CD4-positive, alpha-beta memory T cell (primary cell): ENCODE measurements around the gene FGF2. TPM values are rescaled to one million over a fixed set of nuclear protein-coding genes. Genes with fewer than 3 reads are reported as not detected.
"Not testable (repeated sequence)": the region's sequence is repeated elsewhere in the genome, so short reads cannot be mapped to it uniquely, and the experiment has no call there.

ENCODE experiments used
- CTCF ChIA-PET: fragments of 350-600 bp; sonication (Branson Sonifier 250); formaldehyde crosslinking; loops from one replicate; lab custom pipeline; 2021; ENCODE audit warnings: inconsistent platforms; ENCODE audit not compliant: partially characterized antibody; lab: Charles Lee
- POLR2A ChIA-PET: fragments of 350-600 bp; sonication (Branson Sonifier 250); formaldehyde crosslinking; loops from one replicate; lab custom pipeline; 2021; ENCODE audit not compliant: partially characterized antibody; lab: Charles Lee
- DNase-seq, 5 donors: peaks; one replicate each; pipeline versions ENCODE4 v3.0.0 to v3.0.0-alpha.2; 2020 to 2022; ENCODE audit warnings: mixed read lengths in 1 of 5
- H3K27ac ChIP-seq: one replicate; pipeline ENCODE4 v1.7.0; 2013; ENCODE audit warnings: low read depth, low read length
- H3K27me3 ChIP-seq: 2 replicates; pipeline ENCODE4 v1.7.0; 2013; ENCODE audit warnings: mild to moderate bottlenecking, low read length, moderate library complexity; ENCODE audit not compliant: insufficient read depth
- H3K36me3 ChIP-seq: 2 replicates; pipeline ENCODE4 v1.7.0; 2013; ENCODE audit warnings: mild to moderate bottlenecking, low read length, moderate library complexity; ENCODE audit not compliant: insufficient read depth
- H3K4me1 ChIP-seq: 2 replicates; pipeline ENCODE4 v1.7.0; 2013; ENCODE audit warnings: mild to moderate bottlenecking, low read length, moderate library complexity; ENCODE audit not compliant: insufficient read depth
- H3K4me3 ChIP-seq, 2 donors: one replicate each; pipeline ENCODE4 v1.7.0; 2013; ENCODE audit warnings: low read length in 2 of 2, mild to moderate bottlenecking in 1 of 2
- H3K9me3 ChIP-seq, 2 donors: one replicate each; pipeline ENCODE4 v1.7.0; 2013; ENCODE audit warnings: low read length in 2 of 2, control low read depth in 1 of 2; ENCODE audit not compliant: control insufficient read depth in 1 of 2
- H3K27ac Mint-ChIP-seq, 7 donors: one replicate each; pipeline ENCODE4 v1.8.0; 2020 to 2021; ENCODE audit warnings: mixed read lengths in 7 of 7, mild to moderate bottlenecking in 6 of 7, inconsistent platforms in 3 of 7, moderate library complexity in 3 of 7
- H3K27me3 Mint-ChIP-seq, 2 donors: one replicate each; pipeline ENCODE4 v1.8.0; 2020 to 2021; ENCODE audit warnings: mixed read lengths in 2 of 2
- H3K36me3 Mint-ChIP-seq, 2 donors: one replicate each; pipeline ENCODE4 v1.8.0; 2020 to 2021; ENCODE audit warnings: mixed read lengths in 2 of 2, inconsistent platforms in 1 of 2, mild to moderate bottlenecking in 1 of 2
- H3K4me1 Mint-ChIP-seq, 4 donors: one replicate each; pipeline ENCODE4 v1.8.0; 2020 to 2021; ENCODE audit warnings: mixed read lengths in 4 of 4, mild to moderate bottlenecking in 1 of 4
- H3K4me3 Mint-ChIP-seq, 8 donors: one replicate each; pipeline ENCODE4 v1.8.0; 2020 to 2021; ENCODE audit warnings: mixed read lengths in 8 of 8, mild to moderate bottlenecking in 7 of 8, moderate library complexity in 6 of 8, inconsistent platforms in 3 of 8
- H3K9me3 Mint-ChIP-seq, 8 donors: one replicate each; pipeline ENCODE4 v1.8.0; 2020 to 2021; ENCODE audit warnings: mixed read lengths in 8 of 8, mild to moderate bottlenecking in 5 of 8, inconsistent platforms in 3 of 8, moderate library complexity in 1 of 8
- intact Hi-C: fragments of 100-400 bp; cut with micrococcal nuclease; formaldehyde crosslinking; loops from one replicate; pipeline ENCODE4 v1.15.1; 2023
- polyA plus RNA-seq, 2 donors: library from polyadenylated mRNA; unstranded; fragments of 300-500 nt; fragmentation: Illumina TruSeq; gene quantifications; one replicate each; pipeline ENCODE4 v1.2.3, GENCODE V29; 2021
- total RNA-seq, 2 experiments: library from RNA; stranded (reverse); gene quantifications; one replicate each; pipeline ENCODE4 v1.2.3, GENCODE V29; 2021

FGF2 gene
- total and polyA plus RNA-seq, 4 experiments from 2014 or later = not detected

DNA sequence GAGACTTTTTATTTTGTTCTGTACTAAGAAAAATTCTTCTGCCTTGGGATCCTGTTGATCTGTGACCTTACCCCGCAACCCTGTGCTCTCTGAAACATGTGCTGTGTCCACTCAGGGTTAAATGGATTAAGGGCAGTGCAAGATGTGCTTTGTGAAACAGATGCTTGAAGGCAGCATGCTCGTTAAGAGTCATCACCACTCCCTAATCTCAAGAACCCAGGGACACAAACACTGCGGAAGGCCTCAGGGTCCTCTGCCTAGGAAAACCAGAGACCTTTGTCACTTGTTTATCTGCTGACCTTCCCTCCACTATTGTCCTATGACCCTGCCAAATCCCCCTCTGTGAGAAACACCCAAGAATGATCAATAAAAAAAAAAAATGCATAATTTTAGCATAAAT, 13.8 kb upstream of the FGF2 start:
- H3K4me3 Mint-ChIP-seq, H3K36me3 ChIP-seq, POLR2A ChIA-PET, H3K36me3 Mint-ChIP-seq, H3K27me3 ChIP-seq, H3K4me3 ChIP-seq, H3K9me3 ChIP-seq, H3K4me1 ChIP-seq, H3K9me3 Mint-ChIP-seq, H3K4me1 Mint-ChIP-seq, CTCF ChIA-PET, DNase-seq, H3K27me3 Mint-ChIP-seq, intact Hi-C loops, H3K27ac Mint-ChIP-seq, H3K27ac ChIP-seq: not testable (repeated sequence)

DNA sequence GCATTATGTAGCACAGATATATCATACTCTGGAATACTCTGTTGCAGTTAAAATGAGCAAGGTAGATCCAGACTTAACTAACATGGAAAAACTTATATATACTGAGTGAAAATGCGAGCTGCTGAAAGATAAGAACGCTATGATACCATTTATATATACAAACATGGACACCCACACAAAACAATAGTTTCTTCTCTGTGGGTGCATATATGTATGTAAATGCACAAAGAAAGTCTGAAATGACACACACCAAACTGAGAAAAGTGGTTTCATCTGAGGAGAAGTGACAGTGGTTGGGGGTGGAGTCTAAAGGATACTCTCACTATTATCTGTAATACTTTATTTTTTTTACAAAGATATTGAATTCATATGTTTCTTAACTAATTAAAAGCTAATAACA, 12.2 kb upstream of the FGF2 start:
- no peaks in the 10 kb centered on the region for H3K36me3 ChIP-seq
- no peaks in the 10 kb centered on the region for H3K36me3 Mint-ChIP-seq
- DNase-seq = no peak
- no peaks in the 10 kb centered on the region for H3K4me1 Mint-ChIP-seq
- H3K27ac ChIP-seq = no peak overlapping the region
- no peaks in the 10 kb centered on the region for H3K4me1 ChIP-seq
- no peaks in the 10 kb centered on the region for H3K27me3 ChIP-seq
- ChIA-PET CTCF (no interaction called here), POLR2A (no interaction called here)
- H3K4me3 Mint-ChIP-seq = no peak overlapping the region
- no peak overlapping the region for H3K4me3 ChIP-seq
- H3K9me3 Mint-ChIP-seq = peaks cover 0 to 3% (median 0%) of the 10 kb centered on the region in 8 donors
- no peaks in the 10 kb centered on the region for H3K9me3 ChIP-seq
- H3K27me3 Mint-ChIP-seq = peaks cover 2 to 4% of the 10 kb centered on the region in 2 donors
- intact Hi-C loops = no loop called here
- H3K27ac Mint-ChIP-seq = no peak overlapping the region

DNA sequence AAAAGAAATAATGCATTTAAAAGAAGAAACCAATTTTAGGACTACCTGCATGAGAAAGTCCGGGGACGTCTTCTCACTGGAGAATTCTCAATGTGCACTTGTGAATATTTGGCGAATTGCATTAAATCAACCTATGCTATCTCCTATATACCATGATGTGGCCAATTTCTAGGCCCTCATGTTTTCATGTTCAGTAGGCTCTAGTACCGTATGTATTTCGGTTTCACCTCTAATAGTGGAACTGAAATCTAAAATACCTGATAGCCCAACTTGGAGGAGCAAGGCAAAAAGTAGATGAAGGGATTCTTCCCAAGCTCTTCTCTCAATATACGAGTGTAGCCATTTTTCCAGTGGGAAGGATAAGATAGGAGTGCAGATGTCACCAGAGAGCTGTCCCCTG, 11.4 kb upstream of the FGF2 start:
- POLR2A ChIA-PET = no interaction called here
- CTCF ChIA-PET = no interaction called here
- H3K9me3 Mint-ChIP-seq = peaks cover 0 to 3% (median 0%) of the 10 kb centered on the region in 8 donors

GRCh38 chr4:122816476-122816875, 10.2 kb upstream of the FGF2 start:
- Histone ChIP-seq H3K27me3 (no peaks in the 10 kb centered on the region), H3K4me1 (no peaks in the 10 kb centered on the region), H3K27ac (no peak overlapping the region), H3K9me3 (no peaks in the 10 kb centered on the region), H3K36me3 (no peaks in the 10 kb centered on the region), H3K4me3 (no peak overlapping the region)
- Mint-ChIP-seq H3K9me3 (peaks cover 0 to 2% (median 0%) of the 10 kb centered on the region in 8 donors), H3K36me3 (no peaks in the 10 kb centered on the region), H3K4me1 (no peaks in the 10 kb centered on the region), H3K27me3 (peaks cover 4 to 5% of the 10 kb centered on the region in 2 donors), H3K27ac (no peak overlapping the region), H3K4me3 (no peak overlapping the region)
- ChIA-PET POLR2A (no interaction called here), CTCF (no interaction called here)
- intact Hi-C loops = no loop called here
- no peak for DNase-seq

More for the DNA sequence above, 11.4 kb upstream of the FGF2 start:
- no peaks in the 10 kb centered on the region for H3K4me1 Mint-ChIP-seq
- no peaks in the 10 kb centered on the region for H3K36me3 Mint-ChIP-seq
- peaks cover 4 to 7% of the 10 kb centered on the region in 2 donors for H3K27me3 Mint-ChIP-seq
- Histone ChIP-seq H3K27ac (no peak overlapping the region), H3K9me3 (no peaks in the 10 kb centered on the region), H3K36me3 (no peaks in the 10 kb centered on the region), H3K4me1 (no peaks in the 10 kb centered on the region), H3K27me3 (no peaks in the 10 kb centered on the region), H3K4me3 (no peak overlapping the region)
- DNase-seq = no peak
- intact Hi-C loops = no loop called here
- H3K27ac Mint-ChIP-seq = no peak overlapping the region
- no peak overlapping the region for H3K4me3 Mint-ChIP-seq

GRCh38 chr4:122819708-122820449, 6.8 kb upstream of the FGF2 start:
- intact Hi-C loops = no loop called here

DNA sequence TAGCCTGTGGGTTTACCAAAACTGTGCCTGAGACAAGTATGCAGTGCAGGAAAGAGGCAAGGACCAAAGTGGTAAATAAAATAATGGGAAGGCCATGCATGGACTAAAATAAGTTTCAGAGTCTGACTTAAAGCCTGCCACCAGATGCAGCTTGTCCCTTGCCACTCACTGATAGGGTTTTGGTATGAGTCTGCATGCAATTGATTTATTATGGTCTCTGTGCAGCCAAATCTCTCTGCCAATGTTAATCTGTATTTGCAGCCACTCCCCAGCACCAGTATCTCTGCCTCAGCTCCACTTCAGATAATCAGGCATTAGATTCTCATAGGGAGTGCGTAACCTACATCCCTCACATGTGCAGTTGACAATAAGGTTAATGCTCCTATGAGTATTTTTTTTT, 5.5 kb upstream of the FGF2 start:
- H3K27ac Mint-ChIP-seq = no peak overlapping the region
- H3K9me3 Mint-ChIP-seq = peaks cover 0 to 2% (median 0%) of the 10 kb centered on the region in 8 donors
- ChIA-PET CTCF (no interaction called here), POLR2A (no interaction called here)
- peaks cover 4 to 11% (median 6%) of the 10 kb centered on the region in 4 donors for H3K4me1 Mint-ChIP-seq
- Histone ChIP-seq H3K9me3 (no peaks in the 10 kb centered on the region), H3K4me3 (no peak overlapping the region), H3K4me1 (no peaks in the 10 kb centered on the region), H3K27me3 (no peaks in the 10 kb centered on the region), H3K36me3 (no peaks in the 10 kb centered on the region), H3K27ac (no peak overlapping the region)
- DNase-seq = no peak
- H3K27me3 Mint-ChIP-seq = peaks cover 17 to 29% of the 10 kb centered on the region in 2 donors
- intact Hi-C loops = no loop called here
- no peaks in the 10 kb centered on the region for H3K36me3 Mint-ChIP-seq
- no peak overlapping the region for H3K4me3 Mint-ChIP-seq

More at GRCh38 chr4:122819708-122820449, 6.8 kb upstream of the FGF2 start:
- peaks cover 0 to 2% (median 0%) of the 10 kb centered on the region in 8 donors for H3K9me3 Mint-ChIP-seq
- Histone ChIP-seq H3K9me3 (no peaks in the 10 kb centered on the region), H3K4me1 (no peaks in the 10 kb centered on the region), H3K36me3 (no peaks in the 10 kb centered on the region), H3K27ac (no peak overlapping the region), H3K4me3 (no peak overlapping the region), H3K27me3 (no peaks in the 10 kb centered on the region)
- H3K27me3 Mint-ChIP-seq = peaks cover 9 to 20% of the 10 kb centered on the region in 2 donors
- CTCF ChIA-PET = no interaction called here
- H3K4me3 Mint-ChIP-seq = no peak overlapping the region
- no peaks in the 10 kb centered on the region for H3K36me3 Mint-ChIP-seq
- H3K27ac Mint-ChIP-seq = no peak overlapping the region
- no peak for DNase-seq
- POLR2A ChIA-PET = no interaction called here
- peaks cover 4% of the 10 kb centered on the region in 4 donors for H3K4me1 Mint-ChIP-seq

DNA sequence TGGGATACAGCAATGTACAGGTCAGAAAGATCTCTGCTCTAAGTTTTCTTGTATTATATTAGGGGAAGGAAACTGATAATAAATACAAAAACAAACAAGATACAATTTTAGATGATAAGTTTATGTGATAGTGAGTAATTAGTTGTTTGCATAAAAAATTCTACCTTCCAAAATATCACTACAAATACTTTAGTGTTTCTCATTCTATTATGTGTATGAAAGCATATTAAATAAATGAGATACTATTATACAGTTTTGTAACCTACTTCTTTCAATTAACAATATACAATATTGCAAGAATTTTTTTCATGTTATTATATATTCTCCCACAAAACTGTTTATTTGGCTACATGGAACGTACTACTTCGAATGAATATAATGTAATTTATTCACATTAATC, 4.2 kb upstream of the FGF2 start:
- Histone ChIP-seq H3K4me3 (no peak overlapping the region), H3K9me3 (no peaks in the 10 kb centered on the region), H3K27me3 (no peaks in the 10 kb centered on the region), H3K27ac (no peak overlapping the region), H3K36me3 (no peaks in the 10 kb centered on the region), H3K4me1 (peaks cover 4% of the 10 kb centered on the region)
- Mint-ChIP-seq H3K27me3 (peaks cover 19 to 31% of the 10 kb centered on the region in 2 donors), H3K9me3 (peaks cover 0 to 2% (median 0%) of the 10 kb centered on the region in 8 donors), H3K36me3 (no peaks in the 10 kb centered on the region), H3K27ac (no peak overlapping the region), H3K4me1 (peaks cover 4 to 11% (median 6%) of the 10 kb centered on the region in 4 donors), H3K4me3 (no peak overlapping the region)
- ChIA-PET POLR2A (no interaction called here), CTCF (no interaction called here)
- DNase-seq = no peak
- intact Hi-C loops = no loop called here
